ENCODE data around the gene ZGRF1. TPM values are rescaled to one million over a fixed set of nuclear protein-coding genes. Genes with fewer than 3 reads are reported as not detected.

Gene ZGRF1
- total RNA-seq, 2 donors from 2014 or later = 2.9 to 8.9 TPM

DNA sequence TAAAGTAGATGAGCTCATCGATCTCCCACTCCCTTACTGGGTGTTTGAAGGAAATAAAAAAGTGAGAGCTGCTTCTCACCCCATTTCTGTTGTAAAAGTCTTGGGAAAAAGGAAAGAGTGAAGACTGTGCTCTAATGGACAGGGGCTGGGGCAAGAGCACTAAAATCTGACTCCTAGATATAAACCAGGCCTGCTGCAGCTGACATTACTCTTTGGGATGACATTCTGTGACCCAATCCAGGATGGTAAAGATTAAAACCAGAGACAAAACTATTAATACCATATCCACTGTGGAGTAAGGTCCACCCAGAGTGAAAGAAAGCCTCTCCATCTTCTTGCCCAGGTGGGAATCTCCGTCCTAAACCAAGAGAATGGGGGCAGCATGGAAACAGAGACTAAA is 100.6 kb downstream of the ZGRF1 start:
- H3K9me3 ChIP-seq = no peaks in the 10 kb centered on the region
- H3K4me3 ChIP-seq = no peak overlapping the region
- H3K4me1 ChIP-seq (replicated peaks) = no peaks in the 10 kb centered on the region
- TF ChIP-seq CTCF (IDR thresholded peaks at IDR 0.05) (no peak), POLR2A (IDR thresholded peaks at IDR 0.05) (no peak), POLR2AphosphoS5 (IDR thresholded peaks at IDR 0.05) (no peak)
- intact Hi-C loops (cut with DNase I) = no loop called here
- no peaks in the 10 kb centered on the region for H3K27me3 ChIP-seq (replicated peaks; ENCODE audit: insufficient read depth)
- H3K36me3 ChIP-seq = no peaks in the 10 kb centered on the region
- no peak for DNase-seq (ENCODE audit: low spot score)
- 77% methylated on average over 2 of the region's 2 CpGs for WGBS
- H3K27ac ChIP-seq = no peak overlapping the region

DNA sequence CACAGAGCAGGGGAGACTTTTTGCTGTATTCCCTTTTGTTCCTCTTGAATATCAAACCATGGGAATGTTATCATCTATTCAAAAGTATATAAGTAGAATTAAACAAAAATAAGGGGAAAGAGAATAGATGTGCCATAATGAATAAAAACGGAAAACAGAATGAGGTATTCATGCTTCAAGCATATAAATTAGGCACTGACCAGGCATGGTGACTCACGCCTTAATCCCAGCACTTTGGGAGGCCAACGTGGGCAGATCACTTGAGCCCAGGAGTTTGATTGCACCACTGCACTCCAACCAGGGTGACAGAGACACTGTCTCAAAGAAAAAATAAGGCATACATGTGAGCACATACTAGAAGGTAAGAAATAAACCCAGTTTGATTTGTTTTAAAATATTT is 104.4 kb downstream of the ZGRF1 start:
- intact Hi-C loops (cut with DNase I) = no loop called here
- WGBS = 78% methylated on average over 3 of the region's 3 CpGs

GRCh38 chr4:112531146-112531545 is 105.6 kb downstream of the ZGRF1 start:
- Histone ChIP-seq H3K27ac (no peak overlapping the region), H3K4me1 (replicated peaks) (no peaks in the 10 kb centered on the region), H3K9me3 (no peaks in the 10 kb centered on the region), H3K4me3 (no peak overlapping the region), H3K27me3 (replicated peaks; ENCODE audit: insufficient read depth) (no peaks in the 10 kb centered on the region), H3K36me3 (no peaks in the 10 kb centered on the region)
- 35% methylated on average over 1 of the region's 1 CpG for WGBS
- TF ChIP-seq POLR2A (IDR thresholded peaks at IDR 0.05) (no peak), POLR2AphosphoS5 (IDR thresholded peaks at IDR 0.05) (no peak), CTCF (IDR thresholded peaks at IDR 0.05) (no peak)
- no peak for DNase-seq (ENCODE audit: low spot score)
- intact Hi-C loops (cut with DNase I) = no loop called here

More for the DNA sequence above, 104.4 kb downstream of the ZGRF1 start:
- H3K36me3 ChIP-seq = no peaks in the 10 kb centered on the region
- H3K27me3 ChIP-seq (replicated peaks; ENCODE audit: insufficient read depth) = no peaks in the 10 kb centered on the region
- no peak overlapping the region for H3K27ac ChIP-seq
- H3K4me3 ChIP-seq = no peak overlapping the region
- DNase-seq (ENCODE audit: low spot score) = no peak
- H3K9me3 ChIP-seq = no peaks in the 10 kb centered on the region
- TF ChIP-seq POLR2A (IDR thresholded peaks at IDR 0.05) (no peak), CTCF (IDR thresholded peaks at IDR 0.05) (no peak), POLR2AphosphoS5 (IDR thresholded peaks at IDR 0.05) (no peak)
- no peaks in the 10 kb centered on the region for H3K4me1 ChIP-seq (replicated peaks)

GRCh38 chr4:112526061-112526460 is 110.6 kb downstream of the ZGRF1 start:
- TF ChIP-seq CTCF (IDR thresholded peaks at IDR 0.05) (no peak), POLR2A (IDR thresholded peaks at IDR 0.05) (no peak), POLR2AphosphoS5 (IDR thresholded peaks at IDR 0.05) (no peak)

DNA sequence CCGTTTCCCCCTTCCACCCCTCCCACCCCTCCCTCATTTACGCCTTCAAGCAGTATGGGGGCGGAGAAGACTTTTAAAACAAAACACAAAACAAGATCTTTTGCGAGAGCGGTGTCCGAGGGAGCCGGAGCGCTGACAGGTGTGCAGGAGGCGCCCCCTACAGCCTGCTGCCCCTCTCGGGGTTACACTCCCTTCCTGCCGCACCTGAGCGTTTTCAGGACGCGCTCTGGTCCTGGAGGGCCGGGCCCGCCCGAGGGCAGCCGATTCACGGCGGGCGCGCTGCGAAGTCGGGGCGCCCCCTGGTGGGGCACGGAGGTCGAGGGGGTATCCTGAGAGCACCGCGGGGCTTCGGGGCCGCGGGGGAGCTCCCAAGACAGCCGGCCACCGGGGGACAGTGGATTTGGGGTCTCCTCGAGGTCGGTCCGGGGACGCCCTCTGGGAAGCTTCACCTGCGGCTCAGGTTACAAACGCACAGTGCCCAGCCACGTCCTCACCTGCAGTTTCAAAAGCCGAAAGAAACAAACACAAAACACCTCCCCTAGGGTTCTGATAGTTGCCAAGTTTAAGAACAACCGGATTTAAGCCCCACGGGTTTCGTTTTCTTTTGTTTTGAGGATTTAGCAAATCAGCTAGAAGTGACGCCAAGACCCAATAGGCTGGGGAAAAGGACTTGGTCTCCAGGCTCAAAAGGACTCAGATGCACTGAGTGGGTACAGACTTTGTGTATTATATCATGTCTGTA is 112.8 kb downstream of the ZGRF1 start:
- Histone ChIP-seq H3K27me3 (replicated peaks; ENCODE audit: insufficient read depth) (peaks cover 40% of the 10 kb centered on the region), H3K4me3 (no peak overlapping the region), H3K27ac (no peak overlapping the region), H3K36me3 (no peaks in the 10 kb centered on the region), H3K4me1 (replicated peaks) (no peaks in the 10 kb centered on the region), H3K9me3 (no peaks in the 10 kb centered on the region)
- 4% methylated on average over 31 of the region's 46 CpGs for WGBS
- intact Hi-C loops (cut with DNase I) = loop anchor here (10.0 kb wide), 1 partner anchor 199 kb away; no protein-coding TSS in a partner anchor
- DNase-seq (ENCODE audit: low spot score) = no peak
- TF ChIP-seq CTCF (IDR thresholded peaks at IDR 0.05) (peak; percentile 28 to 53 (median 45)), POLR2AphosphoS5 (IDR thresholded peaks at IDR 0.05) (no peak)

More at GRCh38 chr4:112526061-112526460, 110.6 kb downstream of the ZGRF1 start:
- Histone ChIP-seq H3K4me3 (no peak overlapping the region), H3K27ac (no peak overlapping the region), H3K4me1 (replicated peaks) (no peaks in the 10 kb centered on the region), H3K27me3 (replicated peaks; ENCODE audit: insufficient read depth) (peaks cover 25% of the 10 kb centered on the region), H3K36me3 (no peaks in the 10 kb centered on the region), H3K9me3 (no peaks in the 10 kb centered on the region)
- no peak for DNase-seq (ENCODE audit: low spot score)
- intact Hi-C loops (cut with DNase I) = loop anchor here (10.0 kb wide), 1 partner anchor 201 kb away; no protein-coding TSS in a partner anchor
- 52% methylated on average over 1 of the region's 1 CpG for WGBS
